Astrocyte of the spinal cord (primary cell): Measurements from ENCODE around the gene BPI.
A peak's percentile ranks its signal among the peaks of the same experiment; 100 is the strongest.

Source experiments
- DNase-seq: peaks from one replicate; pipeline ENCODE4 v3.0.0; 2011; ENCODE audit warnings: low read depth, low spot score
- H3K4me3 ChIP-seq: 2 replicates; pipeline ENCODE4 v1.5.1; 2011; ENCODE audit warnings: low read depth, mild to moderate bottlenecking, low read length, moderate library complexity
- in situ Hi-C: cut with HindIII; loops from 2 replicates; pipeline ENCODE4 v1.10.0; 2017; ENCODE audit warnings: low sequenced_read_pairs
- TF ChIP-seq, protein P1 (sequence below): IDR thresholded peaks from 2 replicates; pipeline ENCODE4 v1.5.1; 2012; ENCODE audit warnings: low read depth, mild to moderate bottlenecking, low read length, inconsistent platforms

Gene BPI

DNA sequence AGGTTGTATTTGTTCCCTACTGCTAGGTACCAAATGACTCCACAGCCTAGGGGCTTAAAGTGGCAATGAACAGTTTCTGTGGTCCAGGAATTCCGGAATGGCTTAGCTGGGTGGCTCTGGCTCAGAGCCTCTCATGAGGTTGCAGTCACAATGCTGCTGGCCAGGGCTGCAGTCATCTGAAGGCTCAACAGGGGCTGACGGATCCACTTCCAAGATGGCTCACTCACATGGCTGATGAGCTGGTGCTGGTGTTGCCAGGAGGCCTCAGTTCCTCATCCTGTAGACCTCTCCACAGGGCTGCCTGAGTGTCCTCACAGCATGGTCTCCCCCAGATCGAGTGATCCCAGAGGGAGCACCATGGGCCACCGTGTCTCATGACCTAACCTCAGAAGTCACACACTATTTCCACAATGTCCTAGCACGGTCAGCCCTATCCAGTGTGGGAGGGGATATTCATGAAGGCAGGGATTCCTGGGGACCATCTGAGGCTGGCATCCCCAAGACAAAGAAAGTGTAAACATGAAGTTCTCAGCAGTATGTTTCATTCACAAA is 19.0 kb upstream of the BPI start:
- in situ Hi-C loops, result no loop called here
- H3K4me3 ChIP-seq, result no peak overlapping the region
- no peak for DNase-seq
- TF ChIP-seq, protein P1, sequence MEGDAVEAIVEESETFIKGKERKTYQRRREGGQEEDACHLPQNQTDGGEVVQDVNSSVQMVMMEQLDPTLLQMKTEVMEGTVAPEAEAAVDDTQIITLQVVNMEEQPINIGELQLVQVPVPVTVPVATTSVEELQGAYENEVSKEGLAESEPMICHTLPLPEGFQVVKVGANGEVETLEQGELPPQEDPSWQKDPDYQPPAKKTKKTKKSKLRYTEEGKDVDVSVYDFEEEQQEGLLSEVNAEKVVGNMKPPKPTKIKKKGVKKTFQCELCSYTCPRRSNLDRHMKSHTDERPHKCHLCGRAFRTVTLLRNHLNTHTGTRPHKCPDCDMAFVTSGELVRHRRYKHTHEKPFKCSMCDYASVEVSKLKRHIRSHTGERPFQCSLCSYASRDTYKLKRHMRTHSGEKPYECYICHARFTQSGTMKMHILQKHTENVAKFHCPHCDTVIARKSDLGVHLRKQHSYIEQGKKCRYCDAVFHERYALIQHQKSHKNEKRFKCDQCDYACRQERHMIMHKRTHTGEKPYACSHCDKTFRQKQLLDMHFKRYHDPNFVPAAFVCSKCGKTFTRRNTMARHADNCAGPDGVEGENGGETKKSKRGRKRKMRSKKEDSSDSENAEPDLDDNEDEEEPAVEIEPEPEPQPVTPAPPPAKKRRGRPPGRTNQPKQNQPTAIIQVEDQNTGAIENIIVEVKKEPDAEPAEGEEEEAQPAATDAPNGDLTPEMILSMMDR, result no peak

DNA sequence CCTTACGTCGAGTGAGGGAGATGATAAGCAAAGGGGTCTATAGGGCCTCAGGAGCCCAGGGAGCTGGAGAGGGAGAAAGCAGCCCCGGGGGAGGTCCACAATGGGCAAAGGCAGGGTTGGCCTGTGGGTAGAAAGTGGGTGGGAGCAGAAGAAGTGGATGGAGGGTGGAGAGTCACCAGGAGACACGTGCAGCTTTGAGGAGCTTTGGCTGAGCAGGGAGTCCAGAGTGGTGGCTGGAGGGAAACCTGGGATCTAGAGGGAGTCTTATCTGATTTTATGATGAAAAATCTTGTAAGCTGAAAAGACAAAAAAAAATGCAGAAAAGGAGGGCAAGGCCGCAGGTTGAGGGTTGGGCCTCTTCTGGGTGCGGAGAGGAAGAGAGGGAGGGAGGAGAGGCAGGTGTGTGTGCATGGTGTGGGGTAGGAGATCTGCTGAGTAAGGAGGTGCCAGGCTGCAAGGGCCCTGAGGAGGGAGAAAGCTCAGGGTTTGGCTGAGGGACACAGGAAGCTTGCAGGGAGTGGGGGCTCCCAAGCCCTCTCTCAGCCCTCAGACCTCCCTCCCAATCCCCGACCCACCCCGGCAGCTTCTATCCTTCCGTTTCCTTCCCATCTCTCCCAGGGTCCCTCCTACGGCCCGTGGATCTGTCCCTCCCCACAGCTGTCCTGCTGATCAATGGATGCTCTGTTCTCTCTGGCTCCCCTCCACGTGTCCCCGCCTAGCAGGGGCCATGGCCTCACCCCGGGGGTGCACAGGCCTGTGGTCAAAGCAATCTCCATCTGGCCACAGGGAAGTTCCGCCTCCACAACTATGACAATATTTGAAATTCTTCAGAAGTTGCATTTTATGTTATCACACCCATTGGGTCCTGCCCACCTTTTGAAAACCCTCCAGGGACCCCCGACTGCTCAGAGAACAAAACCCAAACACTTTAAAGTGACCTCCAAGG is 17.1 kb upstream of the BPI start:
- no peak overlapping the region for H3K4me3 ChIP-seq
- peak; percentile 97 for DNase-seq
- in situ Hi-C loops, result no loop called here
- TF ChIP-seq, protein P1, result no peak

DNA sequence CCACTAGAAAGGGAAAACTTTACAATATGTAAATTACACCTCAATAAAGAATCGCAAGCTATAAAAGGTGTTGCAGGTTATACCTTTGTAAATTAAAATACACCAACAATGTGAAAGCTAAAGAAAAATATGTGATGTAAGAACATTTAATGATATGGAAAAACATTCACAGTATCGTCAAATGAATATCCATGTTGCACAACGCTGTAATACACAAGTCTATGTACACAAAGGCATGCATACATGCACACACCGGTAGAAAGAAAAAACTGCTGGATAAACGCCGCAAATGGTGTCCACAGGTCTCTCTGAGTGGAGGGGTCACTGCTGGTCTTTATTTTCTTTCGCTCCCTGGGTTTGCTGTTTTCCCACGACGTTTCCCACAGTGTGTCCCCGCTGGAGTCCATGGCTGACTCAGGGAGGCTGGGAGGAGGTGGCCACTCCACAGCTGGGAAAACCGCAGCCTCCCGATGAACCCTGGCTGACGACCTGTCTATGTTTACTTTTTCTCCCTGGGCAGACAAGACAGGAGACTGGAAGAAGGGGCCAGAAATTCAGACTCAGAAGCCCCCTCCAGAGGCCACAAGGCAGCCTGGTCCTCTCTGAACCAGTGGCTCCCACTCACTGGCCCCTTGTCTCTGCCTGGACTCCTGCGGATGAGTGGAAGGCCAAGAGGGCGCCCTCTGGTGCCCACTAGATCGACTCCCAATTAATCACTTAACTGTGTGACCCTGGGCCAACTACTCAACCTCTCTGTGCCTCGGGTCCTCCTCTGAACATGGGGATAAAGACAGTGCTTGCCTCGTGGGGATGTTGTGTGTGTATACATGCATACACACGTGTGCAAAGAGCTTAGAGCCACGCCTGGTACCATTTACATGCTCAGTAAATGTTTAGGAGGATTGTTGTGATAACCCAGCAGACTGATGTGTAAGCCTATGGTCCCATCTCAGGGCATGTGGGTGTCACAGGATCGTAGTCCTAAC is 12.8 kb upstream of the BPI start:
- TF ChIP-seq, protein P1, result peak; percentile 73
- DNase-seq, result peak; percentile 98
- H3K4me3 ChIP-seq, result no peak overlapping the region
- in situ Hi-C loops, result no loop called here

DNA sequence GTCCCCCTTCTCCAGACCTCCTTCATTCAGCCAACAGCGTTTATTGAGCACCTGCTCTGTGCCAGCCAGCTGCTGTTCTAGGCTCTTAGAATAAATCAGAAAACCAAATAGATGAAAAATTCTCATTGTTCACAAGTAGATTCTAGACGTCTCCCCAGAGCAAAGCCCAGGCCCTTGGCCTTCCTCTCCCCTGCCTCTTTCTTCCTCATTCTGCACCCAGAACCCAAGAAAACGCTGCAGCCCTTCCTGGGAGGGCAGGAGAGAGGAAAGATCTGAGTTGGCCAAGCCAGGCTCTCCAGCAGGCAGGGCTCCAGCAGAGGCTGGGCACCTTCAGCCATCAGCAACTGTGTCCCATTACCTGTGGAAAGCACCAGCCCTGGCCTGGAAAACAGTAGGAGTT is 12.0 kb upstream of the BPI start:
- no peak for DNase-seq
- TF ChIP-seq, protein P1, result no peak
- H3K4me3 ChIP-seq, result no peak overlapping the region
- in situ Hi-C loops, result no loop called here

DNA sequence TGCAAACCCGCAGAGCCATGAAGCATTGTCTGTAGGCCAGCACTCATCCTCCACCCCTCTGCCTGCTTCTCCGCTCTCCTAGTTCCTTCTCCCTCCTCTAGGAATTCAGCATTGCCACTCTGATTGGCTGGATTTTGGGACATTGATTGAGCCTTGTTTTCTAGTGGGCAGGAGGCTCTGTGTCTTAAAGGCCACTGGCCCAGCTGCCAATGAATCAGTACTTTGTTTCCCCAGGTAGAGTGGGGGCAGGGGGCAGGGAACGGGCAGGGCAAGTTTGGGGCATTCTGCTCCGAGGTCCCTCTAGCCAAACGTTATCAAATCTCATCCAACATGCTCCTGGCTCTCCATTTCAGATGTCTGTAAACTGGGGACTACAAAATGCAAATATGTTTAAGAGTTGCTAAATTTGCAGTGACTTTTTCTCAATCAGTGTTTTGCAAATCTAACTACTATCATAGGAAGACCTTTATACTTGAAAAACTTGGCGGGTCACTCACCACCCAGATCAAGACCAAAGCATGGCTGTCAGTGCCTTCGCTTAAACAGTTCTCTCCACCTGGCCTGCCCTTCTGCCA is 10.4 kb upstream of the BPI start:
- TF ChIP-seq, protein P1, result no peak
- H3K4me3 ChIP-seq, result no peak overlapping the region
- in situ Hi-C loops, result no loop called here
- DNase-seq, result no peak

DNA sequence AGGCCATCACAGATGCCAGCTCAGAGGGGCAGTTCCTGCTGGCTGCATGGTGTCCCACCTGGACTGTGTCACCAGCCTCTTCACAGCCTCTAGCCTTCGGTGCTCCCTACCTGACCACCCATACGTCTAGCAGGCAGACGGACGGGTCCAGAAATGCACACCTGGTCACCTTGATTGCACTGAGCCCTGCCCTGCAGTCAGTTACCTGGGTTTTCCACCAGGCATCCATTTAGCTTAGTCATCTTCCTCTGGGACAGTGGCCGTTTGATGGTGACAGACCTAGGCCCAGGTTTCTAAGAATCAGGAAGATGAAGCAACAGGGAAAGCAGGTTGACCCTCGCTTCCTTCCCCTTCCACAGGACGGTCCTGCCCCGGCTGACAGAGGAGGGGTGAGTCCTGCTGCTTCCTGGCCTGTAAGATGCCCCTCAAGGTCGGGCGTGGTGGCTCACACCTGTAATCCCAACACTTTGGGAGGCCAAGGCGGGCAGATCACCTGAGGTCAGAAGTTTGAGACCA is 9.8 kb upstream of the BPI start:
- in situ Hi-C loops, result no loop called here
- H3K4me3 ChIP-seq, result no peak overlapping the region
- no peak for DNase-seq
- TF ChIP-seq, protein P1, result no peak
